Spleen (tissue), 11 donors: ENCODE measurements around the gene TANC1. TPM values are rescaled to one million over a fixed set of nuclear protein-coding genes. Genes with fewer than 3 reads are reported as not detected.
A peak's percentile ranks its signal among the peaks of the same experiment; 100 is the strongest.

Source experiments
- DNase-seq: peaks from one replicate; pipeline ENCODE4 v3.0.0-alpha.2; 2020
- H3K27ac ChIP-seq, 8 donors: fragments of 200-600 bp; sonication (generic) in 7 of 8; 1 replicate in 4 of 8; 2 replicates in 4 of 8; pipeline versions ENCODE4 v1.5.0 to v1.8.0; 2016 to 2021; ENCODE audit warnings: inconsistent platforms in 4 of 8, mild to moderate bottlenecking in 4 of 8, moderate library complexity in 1 of 8
- H3K27me3 ChIP-seq, 7 donors: fragments of 200-600 bp; sonication (generic) in 6 of 7; replicated peaks in 1 of 7; 1 replicate in 4 of 7; 2 replicates in 3 of 7; pipeline versions ENCODE4 v1.5.0 to v1.8.0; 2016 to 2021; ENCODE audit warnings: inconsistent platforms in 3 of 7, mild to moderate bottlenecking in 1 of 7
- H3K36me3 ChIP-seq, 6 donors: fragments of 200-600 bp; sonication (generic) in 5 of 6; 1 replicate in 4 of 6; 2 replicates in 2 of 6; pipeline versions ENCODE4 v1.5.0 to v1.8.0; 2016 to 2021; ENCODE audit warnings: inconsistent platforms in 2 of 6
- H3K4me1 ChIP-seq, 6 donors: fragments of 200-600 bp; sonication (generic) in 5 of 6; 1 replicate in 3 of 6; 2 replicates in 3 of 6; pipeline versions ENCODE4 v1.5.0 to v1.8.0; 2016 to 2021; ENCODE audit warnings: inconsistent platforms in 3 of 6
- H3K4me3 ChIP-seq, 8 donors: fragments of 200-600 bp; sonication (generic) in 7 of 8; 1 replicate in 4 of 8; 2 replicates in 4 of 8; pipeline versions ENCODE4 v1.5.0 to v1.8.0; 2016 to 2021; ENCODE audit warnings: inconsistent platforms in 4 of 8, mild to moderate bottlenecking in 4 of 8, moderate library complexity in 2 of 8
- H3K9me3 ChIP-seq, 8 donors: fragments of 200-600 bp; sonication (generic) in 7 of 8; 1 replicate in 4 of 8; 2 replicates in 4 of 8; pipeline versions ENCODE4 v1.5.0 to v1.8.0; 2016 to 2021; ENCODE audit warnings: inconsistent platforms in 4 of 8
- POLR2A ChIP-seq, 3 donors: fragments of 450-650 bp; IDR thresholded peaks; one replicate each; pipeline ENCODE4 v1.5.1; 2017; ENCODE audit warnings: antibody characterized with exemption in 3 of 3, mild to moderate bottlenecking in 1 of 3
- POLR2AphosphoS5 ChIP-seq, 3 donors: sonication (generic); formaldehyde crosslinking; IDR thresholded peaks; one replicate each; pipeline ENCODE4 v1.5.1; 2017; ENCODE audit warnings: antibody characterized with exemption in 3 of 3
- WGBS, 5 donors: extraction: QIAGEN DNeasy Blood & Tissue Kit in 3 of 5; methylation state at CpG; one replicate each; pipeline versions ENCODE4 v1.1.5 to v1.1.7; 2013 to 2018; 5-methylcytosine and 5-hydroxymethylcytosine counted together
- intact Hi-C: fragments of 100-400 bp; cut with DNase I; formaldehyde crosslinking; loops from one replicate; pipeline ENCODE4 v1.15.0; 2023; ENCODE audit warnings: low total_unique reads
- polyA plus RNA-seq, 3 donors: library from polyadenylated mRNA; stranded (reverse); fragments of 200-250 nt; gene quantifications; one replicate each; pipeline ENCODE4 v1.2.1, GENCODE V29; 2013
- total RNA-seq, 7 donors: library from RNA; depleted of rRNA in 3 of 7; stranded (reverse); fragments of >200 nt in 3 of 7; fragmentation: NEBNext Ultra II Directional in 4 of 7; extraction: Animal tissue kit (Norgen Biotek cat#: 25700) in 4 of 7; gene quantifications; one replicate each; pipeline versions ENCODE4 v1.1.0 to v1.2.1, GENCODE V29; 2016 to 2021
- TF ChIP-seq, protein P1 (sequence below), 11 experiments: fragments of 200-600 bp in 7 of 11; fragments of 450-650 bp in 4 of 11; sonication (generic) in 4 of 11; IDR thresholded peaks in 8 of 11; conservative IDR thresholded peaks in 3 of 11; 1 replicate in 7 of 11; 2 replicates in 4 of 11; pipeline versions ENCODE4 v1.4.0 to v1.8.0; 2016 to 2021; ENCODE audit warnings: antibody characterized with exemption in 11 of 11, inconsistent platforms in 4 of 11, mild to moderate bottlenecking in 1 of 11
- donor health status: healthy with polysubstance abuse.
- donor health status: DM: no; HTN: no; CAD: no; lungs with moderate emphysema.
- donor health status: DM: no; HTN: no; CAD: no.
- donor health status: Bipolar disorder and iron deficiency.
- donor health status: healthy.
- donor health status: DM: no; HTN: no; CAD: no.
- donor health status: DM: yes; HTN: yes; CAD: no.

The TANC1 gene
- total and polyA plus RNA-seq, 10 donors = 3.1 to 28.2 (median 21.7) TPM

- H3K4me1 ChIP-seq = peaks cover 0 to 13% (median 4%) of the 10 kb centered on the region in 6 donors
- intact Hi-C loops = no loop called here
- 39 to 47% (median 44%) methylated on average over 4 of the region's 4 CpGs for WGBS, 5 donors
Observed at GRCh38 chr2:158999458-158999857, 31.0 kb downstream of the TANC1 start.

DNA sequence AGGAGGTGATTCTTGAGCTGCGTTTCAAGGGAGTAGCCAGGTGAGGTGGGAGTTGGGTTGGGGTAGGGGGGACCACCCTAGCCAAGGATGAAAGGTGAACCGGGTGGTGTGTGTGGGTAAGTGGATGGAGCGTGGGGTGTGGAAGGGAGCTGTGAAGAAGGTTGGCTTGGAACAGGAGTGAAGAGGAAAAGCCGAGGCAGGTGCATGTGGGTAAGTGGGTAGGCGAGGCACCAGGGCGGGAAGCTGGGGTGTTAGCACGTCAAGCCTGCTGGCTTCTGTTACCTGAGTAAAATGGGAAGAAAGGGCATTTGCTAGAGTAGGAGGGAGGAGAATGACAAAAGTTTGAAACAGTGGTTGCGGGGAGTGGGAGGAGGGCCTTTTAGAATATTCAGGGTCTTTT lies 31.6 kb downstream of the TANC1 start:
- Histone ChIP-seq H3K4me3 (no peak overlapping the region), H3K27ac (no peak overlapping the region), H3K9me3 (peaks cover 0 to 8% (median 4%) of the 10 kb centered on the region in 8 donors), H3K36me3 (peaks cover 0 to 10% (median 0%) of the 10 kb centered on the region in 6 donors), H3K4me1 (peaks cover 0 to 13% (median 4%) of the 10 kb centered on the region in 6 donors), H3K27me3 (no peaks in the 10 kb centered on the region)
- TF ChIP-seq, protein P1, sequence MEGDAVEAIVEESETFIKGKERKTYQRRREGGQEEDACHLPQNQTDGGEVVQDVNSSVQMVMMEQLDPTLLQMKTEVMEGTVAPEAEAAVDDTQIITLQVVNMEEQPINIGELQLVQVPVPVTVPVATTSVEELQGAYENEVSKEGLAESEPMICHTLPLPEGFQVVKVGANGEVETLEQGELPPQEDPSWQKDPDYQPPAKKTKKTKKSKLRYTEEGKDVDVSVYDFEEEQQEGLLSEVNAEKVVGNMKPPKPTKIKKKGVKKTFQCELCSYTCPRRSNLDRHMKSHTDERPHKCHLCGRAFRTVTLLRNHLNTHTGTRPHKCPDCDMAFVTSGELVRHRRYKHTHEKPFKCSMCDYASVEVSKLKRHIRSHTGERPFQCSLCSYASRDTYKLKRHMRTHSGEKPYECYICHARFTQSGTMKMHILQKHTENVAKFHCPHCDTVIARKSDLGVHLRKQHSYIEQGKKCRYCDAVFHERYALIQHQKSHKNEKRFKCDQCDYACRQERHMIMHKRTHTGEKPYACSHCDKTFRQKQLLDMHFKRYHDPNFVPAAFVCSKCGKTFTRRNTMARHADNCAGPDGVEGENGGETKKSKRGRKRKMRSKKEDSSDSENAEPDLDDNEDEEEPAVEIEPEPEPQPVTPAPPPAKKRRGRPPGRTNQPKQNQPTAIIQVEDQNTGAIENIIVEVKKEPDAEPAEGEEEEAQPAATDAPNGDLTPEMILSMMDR (IDR thresholded peaks at IDR 0.05 in 8 of 11, conservative IDR thresholded peaks at IDR 0.05 in 3 of 11) = no peak
- TF ChIP-seq POLR2A (IDR thresholded peaks at IDR 0.05) = no peak
- TF ChIP-seq POLR2AphosphoS5 (IDR thresholded peaks at IDR 0.05) = no peak
- 92 to 97% (median 94%) methylated on average over 8 of the region's 8 CpGs for WGBS, 5 donors
- DNase-seq = no peak
- intact Hi-C loops = no loop called here

More at GRCh38 chr2:158999458-158999857, 31.0 kb downstream of the TANC1 start:
- DNase-seq = no peak
- H3K27me3 ChIP-seq = no peaks in the 10 kb centered on the region
- peaks cover 0 to 10% (median 0%) of the 10 kb centered on the region in 6 donors for H3K36me3 ChIP-seq
- TF ChIP-seq POLR2AphosphoS5 (IDR thresholded peaks at IDR 0.05) = no peak
- TF ChIP-seq, protein P1 (IDR thresholded peaks at IDR 0.05 in 8 of 11, conservative IDR thresholded peaks at IDR 0.05 in 3 of 11) = no peak
- no peak for TF ChIP-seq POLR2A (IDR thresholded peaks at IDR 0.05)
- peaks cover 0 to 2% (median 0%) of the 10 kb centered on the region in 8 donors for H3K9me3 ChIP-seq
- H3K4me3 ChIP-seq = no peak overlapping the region
- H3K27ac ChIP-seq = peak overlapping the region in 1 of 8 donors; percentile 13

DNA sequence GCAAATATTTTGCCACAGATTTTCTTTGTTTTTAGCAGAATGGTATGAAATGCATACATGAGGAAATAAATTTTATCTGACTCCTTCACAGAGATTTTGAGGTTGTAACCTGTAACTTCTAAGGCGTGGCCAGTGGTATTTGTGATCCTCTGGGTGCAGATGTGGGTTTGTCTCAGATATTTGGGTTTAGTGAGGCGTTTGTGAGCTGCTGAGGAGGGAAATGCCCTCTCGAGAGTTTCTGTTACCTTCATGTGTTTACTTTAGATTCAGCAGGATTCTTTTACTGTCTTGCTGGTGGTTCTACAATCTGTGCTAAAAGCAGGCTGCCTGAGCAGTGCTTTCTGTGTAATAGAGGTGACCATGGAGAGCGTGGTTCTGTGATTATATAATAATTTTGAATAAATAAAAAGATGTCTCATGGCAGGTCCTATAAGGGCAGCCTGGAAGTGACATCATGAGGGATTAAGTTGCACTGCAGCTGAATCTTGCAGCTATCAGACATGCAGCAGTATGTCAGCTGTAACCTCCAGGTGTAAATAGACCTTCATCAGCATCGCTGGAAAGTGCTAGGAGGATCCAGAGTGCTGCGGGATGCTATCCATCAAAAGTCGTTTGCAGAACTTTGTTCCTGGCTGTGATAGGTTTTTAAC lies 34.1 kb downstream of the TANC1 start:
- no peak overlapping the region for H3K4me3 ChIP-seq
- no peak for DNase-seq
- TF ChIP-seq, protein P1 (IDR thresholded peaks at IDR 0.05 in 8 of 11, conservative IDR thresholded peaks at IDR 0.05 in 3 of 11) = no peak
- TF ChIP-seq POLR2AphosphoS5 (IDR thresholded peaks at IDR 0.05) (no peak), POLR2A (IDR thresholded peaks at IDR 0.05) (no peak)
- peaks cover 0 to 13% (median 4%) of the 10 kb centered on the region in 6 donors for H3K4me1 ChIP-seq
- H3K27ac ChIP-seq = no peak overlapping the region
- H3K36me3 ChIP-seq = peaks cover 0 to 10% (median 0%) of the 10 kb centered on the region in 6 donors
- 78 to 87% (median 79%) methylated on average over 7 of the region's 7 CpGs for WGBS, 5 donors
- no peaks in the 10 kb centered on the region for H3K27me3 ChIP-seq
- intact Hi-C loops = no loop called here
- peaks cover 0 to 11% (median 6%) of the 10 kb centered on the region in 8 donors for H3K9me3 ChIP-seq

- WGBS, 5 donors = 93 to 98% (median 94%) methylated on average over 13 of the region's 13 CpGs
- no peak for DNase-seq
Observed at GRCh38 chr2:159003555-159003954, 35.1 kb downstream of the TANC1 start.

More at GRCh38 chr2:159003555-159003954, 35.1 kb downstream of the TANC1 start:
- peaks cover 0 to 9% (median 4%) of the 10 kb centered on the region in 6 donors for H3K4me1 ChIP-seq
- H3K27me3 ChIP-seq = no peaks in the 10 kb centered on the region
- no peak overlapping the region for H3K27ac ChIP-seq
- peaks cover 0 to 10% (median 0%) of the 10 kb centered on the region in 6 donors for H3K36me3 ChIP-seq
- intact Hi-C loops = no loop called here
- TF ChIP-seq POLR2A (IDR thresholded peaks at IDR 0.05) (no peak), POLR2AphosphoS5 (IDR thresholded peaks at IDR 0.05) (no peak)
- TF ChIP-seq, protein P1 (IDR thresholded peaks at IDR 0.05 in 8 of 11, conservative IDR thresholded peaks at IDR 0.05 in 3 of 11) = no peak
- no peak overlapping the region for H3K4me3 ChIP-seq
- peaks cover 0 to 11% (median 6%) of the 10 kb centered on the region in 8 donors for H3K9me3 ChIP-seq
